GM12878 (cell line): Measurements from ENCODE around the gene TMEM225B. TPM values are rescaled to one million over a fixed set of nuclear protein-coding genes. Genes with fewer than 3 reads are reported as not detected.

Source experiments
- ATAC-seq: fragments of 200-7000 bp; cut with Tn5 transposase; 3 replicates; pipeline ENCODE4 v1.9.1; 2020; ENCODE audit warnings: mild to moderate bottlenecking, moderate library complexity
- BruUV-seq: library from RNA; stranded (reverse); fragments of 400-500 nt; replicated peaks from 2 replicates; lab custom pipeline; 2021; lab: Mats Ljungman, UMichigan
- CTCF ChIA-PET: fragments of 300-600 bp; sonication (Branson Sonifier 250); formaldehyde crosslinking; extraction: SDS; loops from one replicate; lab custom pipeline; 2021; ENCODE audit warnings: inconsistent platforms; lab: Yijun Ruan, JAX
- POLR2A ChIA-PET: fragments of 350-600 bp; formaldehyde crosslinking; extraction: SDS; loops from one replicate; lab custom pipeline; 2021; ENCODE audit warnings: inconsistent platforms; lab: Charles Lee
- RAD21 ChIA-PET: fragments of 300-600 bp; sonication (Branson Sonifier 250); formaldehyde crosslinking; loops from one replicate; lab custom pipeline; 2023; ENCODE audit warnings: antibody characterized with exemption; ENCODE audit not compliant: unreplicated experiment; lab: Charles Lee
- SMC1A ChIA-PET: fragments of 300-600 bp; sonication (Branson Sonifier 250); formaldehyde crosslinking; loops from one replicate; lab custom pipeline; 2023; ENCODE audit not compliant: unreplicated experiment, uncharacterized antibody; lab: Charles Lee
- DNase-seq: peaks from one replicate; pipeline ENCODE4 v3.0.0-alpha.2; 2011; ENCODE audit warnings: low read depth, low spot score
- FAIRE-seq: peaks from 3 replicates; lab custom pipeline; 2011; peaks lifted over from hg19 to GRCh38; lab: Jason Lieb, UNC
- H2AFZ ChIP-seq: 2 replicates; pipeline ENCODE4 v1.6.0; 2011; ENCODE audit warnings: low read depth, low read length, control low read depth; ENCODE audit not compliant: control insufficient read depth
- H3K27ac ChIP-seq: 2 replicates; pipeline ENCODE4 v1.5.1; 2011; ENCODE audit warnings: control low read depth; ENCODE audit not compliant: control insufficient read depth, insufficient read depth
- H3K27me3 ChIP-seq, 2 experiments: replicated peaks in 1 of 2; 2 replicates each; pipeline versions ENCODE4 v1.6.0 to v1.6.1; 2011; ENCODE audit warnings: low read length in 1 of 2; ENCODE audit not compliant: control insufficient read depth in 2 of 2, insufficient read depth in 2 of 2
- H3K36me3 ChIP-seq, 2 experiments: 2 replicates each; pipeline ENCODE4 v1.5.1; 2011; ENCODE audit warnings: low read length in 1 of 2; ENCODE audit not compliant: control insufficient read depth in 2 of 2, insufficient read depth in 2 of 2
- H3K4me1 ChIP-seq: 2 replicates; pipeline ENCODE4 v1.6.1; 2011; ENCODE audit warnings: mild to moderate bottlenecking, low read length, moderate library complexity, mixed read lengths; ENCODE audit not compliant: control insufficient read depth, insufficient read depth
- H3K4me2 ChIP-seq: 2 replicates; pipeline ENCODE4 v1.6.0; 2011; ENCODE audit warnings: control low read depth; ENCODE audit not compliant: control insufficient read depth, insufficient read depth
- H3K4me3 ChIP-seq: fragments of 200-600 bp; sonication (generic); 2 replicates; pipeline ENCODE4 v1.5.1; 2016
- H3K79me2 ChIP-seq: 2 replicates; pipeline ENCODE4 v1.6.0; 2011; ENCODE audit warnings: low read length; ENCODE audit not compliant: control insufficient read depth, insufficient read depth
- H3K9ac ChIP-seq: 2 replicates; pipeline ENCODE4 v1.8.0; 2011; ENCODE audit warnings: low read length, control low read depth, mixed read lengths; ENCODE audit not compliant: control insufficient read depth, insufficient read depth
- H3K9me3 ChIP-seq: replicated peaks from 3 replicates; pipeline ENCODE4 v1.5.1; 2011; ENCODE audit warnings: mild to moderate bottlenecking, low read length; ENCODE audit not compliant: control insufficient read depth, insufficient read depth
- H4K20me1 ChIP-seq: 2 replicates; pipeline ENCODE4 v1.6.0; 2011; ENCODE audit not compliant: control insufficient read depth, insufficient read depth
- ASH2L ChIP-seq: fragments of 300-600, 200-600 bp; sonication (generic); IDR thresholded peaks from 2 replicates; pipeline ENCODE4 v1.6.1; 2017; ENCODE audit warnings: low read depth, mild to moderate bottlenecking, borderline replicate concordance
- BHLHE40 ChIP-seq, 2 experiments: fragments of 450-650 bp in 1 of 2; IDR thresholded peaks; 2 replicates each; pipeline ENCODE4 v1.6.1; 2011 to 2017; ENCODE audit warnings: low read depth in 2 of 2, borderline replicate concordance in 1 of 2, improper control_type of control experiment in 1 of 2, low read length in 1 of 2, mild to moderate bottlenecking in 1 of 2
- CHD1 ChIP-seq: IDR thresholded peaks from 2 replicates; pipeline ENCODE4 v1.6.1; 2012; ENCODE audit warnings: low read depth, low read length, improper control_type of control experiment
- CREB1 ChIP-seq: IDR thresholded peaks from 2 replicates; pipeline ENCODE4 v1.6.1; 2012; ENCODE audit warnings: low read depth, mild to moderate bottlenecking, inconsistent platforms
- E2F4 ChIP-seq: IDR thresholded peaks from 2 replicates; pipeline ENCODE4 v1.6.1; 2012; ENCODE audit warnings: low read depth, low read length, improper control_type of control experiment
- EZH2 ChIP-seq: IDR thresholded peaks from 2 replicates; pipeline ENCODE4 v1.6.1; 2012; ENCODE audit warnings: low read depth, mild to moderate bottlenecking, control low read depth, inconsistent platforms, low read length, borderline replicate concordance; ENCODE audit not compliant: control insufficient read depth
- PAX5 ChIP-seq: IDR thresholded peaks from 2 replicates; pipeline ENCODE4 v1.6.1; 2011; ENCODE audit warnings: low read depth, low read length, borderline replicate concordance
- RBBP5 ChIP-seq: fragments of 200-600 bp; sonication (generic); conservative IDR thresholded peaks from 2 replicates; pipeline ENCODE4 v1.6.1; 2016
- SUPT20H ChIP-seq: IDR thresholded peaks from 2 replicates; pipeline ENCODE4 v1.6.1; 2011; ENCODE audit warnings: low read depth, mild to moderate bottlenecking, low read length, moderate library complexity, borderline replicate concordance; ENCODE audit not compliant: control insufficient read depth
- ZNF384 ChIP-seq: IDR thresholded peaks from 2 replicates; pipeline ENCODE4 v1.6.1; 2012; ENCODE audit warnings: low read depth, mild to moderate bottlenecking, low read length, improper control_type of control experiment, borderline replicate concordance
- WGBS: methylation state at CpG from one replicate; pipeline ENCODE4 v1.1.6; 2016; ENCODE audit warnings: low lambda C conversion rate; ENCODE audit not compliant: insufficient replicate concordance, insufficient coverage; ENCODE audit errors: missing lambda C conversion rate; 5-methylcytosine and 5-hydroxymethylcytosine counted together
- in situ Hi-C: fragments of 300-500 bp; cut with MboI; formaldehyde crosslinking; loops from 9 replicates; pipeline ENCODE4 v1.14.3; 2018; ENCODE audit warnings: mixed read lengths
- intact Hi-C: fragments of 100-400 bp; cut with micrococcal nuclease; formaldehyde crosslinking; loops from one replicate; pipeline ENCODE4 v1.14.2; 2022; ENCODE audit not compliant: unreplicated experiment
- polyA plus RNA-seq, 11 experiments: library from polyadenylated mRNA; depleted of rRNA in 4 of 11; unstranded in 6 of 11; stranded (reverse) in 5 of 11; fragments of >200 nt; fragmentation: Nextera tagmentation in 4 of 11; fragmentation: Illumina TruSeq in 1 of 11; extraction: Ambion mirVana in 4 of 11; extraction: Trizol in 1 of 11; gene quantifications; 1 replicate in 1 of 11; 2 replicates in 10 of 11; pipeline versions ENCODE4 v1.2.1 to v1.2.3, GENCODE V29; 2011 to 2016; ENCODE audit warnings: inconsistent platforms in 2 of 11, missing spikeins in 2 of 11, low read depth in 1 of 11
- total RNA-seq, 4 experiments: library from RNA; depleted of rRNA in 3 of 4; stranded (reverse); fragments of >200 nt in 3 of 4; fragmentation: Illumina TruSeq in 1 of 4; extraction: Trizol in 1 of 4; gene quantifications; 2 replicates each; pipeline versions ENCODE4 v1.2.1 to v1.2.3, GENCODE V29; 2013 to 2021
- TF ChIP-seq, protein P1 (sequence below): fragments of 450-650 bp; IDR thresholded peaks from 2 replicates; pipeline ENCODE4 v1.6.1; 2016; ENCODE audit warnings: mild to moderate bottlenecking
- TF ChIP-seq, protein P2 (sequence below): fragments of 450-650 bp; IDR thresholded peaks from 2 replicates; pipeline ENCODE4 v1.6.1; 2017; ENCODE audit warnings: mild to moderate bottlenecking, moderate library complexity
- TF ChIP-seq, protein P3 (sequence below): IDR thresholded peaks from 2 replicates; pipeline ENCODE4 v1.6.1; 2012; ENCODE audit warnings: improper control_type of control experiment, low read depth, low read length; ENCODE audit not compliant: insufficient replicate concordance

Gene TMEM225B
- total and polyA plus RNA-seq, 10 of the 15 experiments (the other 5 are each of a cell fraction or from before 2014, with no cell fraction given) = 0.22 to 1.9 (median 0.43) TPM

DNA sequence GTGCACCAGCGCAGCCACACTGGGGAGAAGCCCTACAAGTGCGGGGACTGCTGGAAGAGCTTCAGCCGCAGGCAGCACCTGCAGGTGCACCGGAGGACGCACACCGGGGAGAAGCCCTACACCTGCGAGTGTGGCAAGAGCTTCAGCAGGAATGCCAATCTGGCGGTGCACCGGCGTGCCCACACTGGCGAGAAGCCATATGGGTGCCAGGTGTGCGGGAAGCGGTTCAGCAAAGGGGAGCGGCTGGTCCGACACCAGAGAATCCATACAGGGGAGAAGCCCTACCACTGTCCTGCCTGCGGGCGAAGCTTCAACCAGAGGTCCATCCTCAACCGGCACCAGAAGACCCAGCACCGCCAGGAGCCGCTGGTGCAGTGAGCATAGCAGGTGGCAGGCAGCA lies 31.6 kb downstream of the TMEM225B start:
- CTCF ChIA-PET = no interaction called here
- SMC1A ChIA-PET = no interaction called here
- no peak for TF ChIP-seq SUPT20H
- TF ChIP-seq, protein P1, sequence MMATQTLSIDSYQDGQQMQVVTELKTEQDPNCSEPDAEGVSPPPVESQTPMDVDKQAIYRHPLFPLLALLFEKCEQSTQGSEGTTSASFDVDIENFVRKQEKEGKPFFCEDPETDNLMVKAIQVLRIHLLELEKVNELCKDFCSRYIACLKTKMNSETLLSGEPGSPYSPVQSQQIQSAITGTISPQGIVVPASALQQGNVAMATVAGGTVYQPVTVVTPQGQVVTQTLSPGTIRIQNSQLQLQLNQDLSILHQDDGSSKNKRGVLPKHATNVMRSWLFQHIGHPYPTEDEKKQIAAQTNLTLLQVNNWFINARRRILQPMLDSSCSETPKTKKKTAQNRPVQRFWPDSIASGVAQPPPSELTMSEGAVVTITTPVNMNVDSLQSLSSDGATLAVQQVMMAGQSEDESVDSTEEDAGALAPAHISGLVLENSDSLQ = no peak
- no peak for TF ChIP-seq PAX5
- no peak for TF ChIP-seq RBBP5
- TF ChIP-seq EZH2 = no peak
- no peak for TF ChIP-seq ASH2L
- no peak for TF ChIP-seq E2F4
- TF ChIP-seq, protein P2, sequence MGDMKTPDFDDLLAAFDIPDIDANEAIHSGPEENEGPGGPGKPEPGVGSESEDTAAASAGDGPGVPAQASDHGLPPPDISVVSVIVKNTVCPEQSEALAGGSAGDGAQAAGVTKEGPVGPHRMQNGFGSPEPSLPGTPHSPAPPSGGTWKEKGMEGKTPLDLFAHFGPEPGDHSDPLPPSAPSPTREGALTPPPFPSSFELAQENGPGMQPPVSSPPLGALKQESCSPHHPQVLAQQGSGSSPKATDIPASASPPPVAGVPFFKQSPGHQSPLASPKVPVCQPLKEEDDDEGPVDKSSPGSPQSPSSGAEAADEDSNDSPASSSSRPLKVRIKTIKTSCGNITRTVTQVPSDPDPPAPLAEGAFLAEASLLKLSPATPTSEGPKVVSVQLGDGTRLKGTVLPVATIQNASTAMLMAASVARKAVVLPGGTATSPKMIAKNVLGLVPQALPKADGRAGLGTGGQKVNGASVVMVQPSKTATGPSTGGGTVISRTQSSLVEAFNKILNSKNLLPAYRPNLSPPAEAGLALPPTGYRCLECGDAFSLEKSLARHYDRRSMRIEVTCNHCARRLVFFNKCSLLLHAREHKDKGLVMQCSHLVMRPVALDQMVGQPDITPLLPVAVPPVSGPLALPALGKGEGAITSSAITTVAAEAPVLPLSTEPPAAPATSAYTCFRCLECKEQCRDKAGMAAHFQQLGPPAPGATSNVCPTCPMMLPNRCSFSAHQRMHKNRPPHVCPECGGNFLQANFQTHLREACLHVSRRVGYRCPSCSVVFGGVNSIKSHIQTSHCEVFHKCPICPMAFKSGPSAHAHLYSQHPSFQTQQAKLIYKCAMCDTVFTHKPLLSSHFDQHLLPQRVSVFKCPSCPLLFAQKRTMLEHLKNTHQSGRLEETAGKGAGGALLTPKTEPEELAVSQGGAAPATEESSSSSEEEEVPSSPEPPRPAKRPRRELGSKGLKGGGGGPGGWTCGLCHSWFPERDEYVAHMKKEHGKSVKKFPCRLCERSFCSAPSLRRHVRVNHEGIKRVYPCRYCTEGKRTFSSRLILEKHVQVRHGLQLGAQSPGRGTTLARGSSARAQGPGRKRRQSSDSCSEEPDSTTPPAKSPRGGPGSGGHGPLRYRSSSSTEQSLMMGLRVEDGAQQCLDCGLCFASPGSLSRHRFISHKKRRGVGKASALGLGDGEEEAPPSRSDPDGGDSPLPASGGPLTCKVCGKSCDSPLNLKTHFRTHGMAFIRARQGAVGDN = no peak
- TF ChIP-seq ZNF384 = no peak
- TF ChIP-seq, protein P3, sequence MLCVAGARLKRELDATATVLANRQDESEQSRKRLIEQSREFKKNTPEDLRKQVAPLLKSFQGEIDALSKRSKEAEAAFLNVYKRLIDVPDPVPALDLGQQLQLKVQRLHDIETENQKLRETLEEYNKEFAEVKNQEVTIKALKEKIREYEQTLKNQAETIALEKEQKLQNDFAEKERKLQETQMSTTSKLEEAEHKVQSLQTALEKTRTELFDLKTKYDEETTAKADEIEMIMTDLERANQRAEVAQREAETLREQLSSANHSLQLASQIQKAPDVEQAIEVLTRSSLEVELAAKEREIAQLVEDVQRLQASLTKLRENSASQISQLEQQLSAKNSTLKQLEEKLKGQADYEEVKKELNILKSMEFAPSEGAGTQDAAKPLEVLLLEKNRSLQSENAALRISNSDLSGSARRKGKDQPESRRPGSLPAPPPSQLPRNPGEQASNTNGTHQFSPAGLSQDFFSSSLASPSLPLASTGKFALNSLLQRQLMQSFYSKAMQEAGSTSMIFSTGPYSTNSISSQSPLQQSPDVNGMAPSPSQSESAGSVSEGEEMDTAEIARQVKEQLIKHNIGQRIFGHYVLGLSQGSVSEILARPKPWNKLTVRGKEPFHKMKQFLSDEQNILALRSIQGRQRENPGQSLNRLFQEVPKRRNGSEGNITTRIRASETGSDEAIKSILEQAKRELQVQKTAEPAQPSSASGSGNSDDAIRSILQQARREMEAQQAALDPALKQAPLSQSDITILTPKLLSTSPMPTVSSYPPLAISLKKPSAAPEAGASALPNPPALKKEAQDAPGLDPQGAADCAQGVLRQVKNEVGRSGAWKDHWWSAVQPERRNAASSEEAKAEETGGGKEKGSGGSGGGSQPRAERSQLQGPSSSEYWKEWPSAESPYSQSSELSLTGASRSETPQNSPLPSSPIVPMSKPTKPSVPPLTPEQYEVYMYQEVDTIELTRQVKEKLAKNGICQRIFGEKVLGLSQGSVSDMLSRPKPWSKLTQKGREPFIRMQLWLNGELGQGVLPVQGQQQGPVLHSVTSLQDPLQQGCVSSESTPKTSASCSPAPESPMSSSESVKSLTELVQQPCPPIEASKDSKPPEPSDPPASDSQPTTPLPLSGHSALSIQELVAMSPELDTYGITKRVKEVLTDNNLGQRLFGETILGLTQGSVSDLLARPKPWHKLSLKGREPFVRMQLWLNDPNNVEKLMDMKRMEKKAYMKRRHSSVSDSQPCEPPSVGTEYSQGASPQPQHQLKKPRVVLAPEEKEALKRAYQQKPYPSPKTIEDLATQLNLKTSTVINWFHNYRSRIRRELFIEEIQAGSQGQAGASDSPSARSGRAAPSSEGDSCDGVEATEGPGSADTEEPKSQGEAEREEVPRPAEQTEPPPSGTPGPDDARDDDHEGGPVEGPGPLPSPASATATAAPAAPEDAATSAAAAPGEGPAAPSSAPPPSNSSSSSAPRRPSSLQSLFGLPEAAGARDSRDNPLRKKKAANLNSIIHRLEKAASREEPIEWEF = no peak
- TF ChIP-seq BHLHE40 (IDR thresholded peaks at IDR 0.05; ENCODE audit: borderline replicate concordance in 1 of 2, low read depth in 2 of 2, low read length in 1 of 2) = no peak
- TF ChIP-seq CREB1 = no peak
- no peak for TF ChIP-seq CHD1

More for the DNA sequence above, 31.6 kb downstream of the TMEM225B start:
- Histone ChIP-seq H3K36me3 (peaks cover 22 to 39% of the 10 kb centered on the region in 2 experiments), H4K20me1 (no peaks in the 10 kb centered on the region), H3K27me3 (no peaks in the 10 kb centered on the region), H3K4me2 (no peak overlapping the region), H3K79me2 (no peaks in the 10 kb centered on the region), H3K9me3 (no peaks in the 10 kb centered on the region), H3K4me3 (no peak overlapping the region), H2AFZ (no peak overlapping the region), H3K9ac (no peak overlapping the region), H3K4me1 (no peaks in the 10 kb centered on the region), H3K27ac (no peak overlapping the region)
- ATAC-seq (no peak), DNase-seq (no peak), FAIRE-seq (no peak)
- in situ Hi-C loops (no loop called here), intact Hi-C loops (loop anchor here (5.0 kb wide), 1 partner anchor 208 kb away; no protein-coding TSS in a partner anchor)
- no TSS peak for BruUV-seq
- ChIA-PET RAD21 (no interaction called here), POLR2A (no interaction called here)
- WGBS = 94% methylated on average over 20 of the region's 20 CpGs
